GM23338 (cell line): ENCODE results near the gene HNMT.

Experiments
- EZH2phosphoT487 ChIP-seq: fragments of 200-600 bp; sonication (generic); IDR thresholded peaks from one replicate; pipeline ENCODE4 v1.8.1; 2018; ENCODE audit warnings: antibody characterized with exemption; ENCODE audit not compliant: unreplicated experiment
- TF ChIP-seq, protein P1 (sequence below), 2 experiments: fragments of 200-600 bp in 1 of 2; sonication (generic) in 1 of 2; conservative IDR thresholded peaks; 2 replicates each; pipeline versions ENCODE4 v1.5.1 to v1.6.1; 2016 to 2017; ENCODE audit warnings: antibody characterized with exemption in 2 of 2, low read depth in 2 of 2, mild to moderate bottlenecking in 2 of 2, moderate library complexity in 1 of 2

- no peak for TF ChIP-seq EZH2phosphoT487
- TF ChIP-seq, protein P1, sequence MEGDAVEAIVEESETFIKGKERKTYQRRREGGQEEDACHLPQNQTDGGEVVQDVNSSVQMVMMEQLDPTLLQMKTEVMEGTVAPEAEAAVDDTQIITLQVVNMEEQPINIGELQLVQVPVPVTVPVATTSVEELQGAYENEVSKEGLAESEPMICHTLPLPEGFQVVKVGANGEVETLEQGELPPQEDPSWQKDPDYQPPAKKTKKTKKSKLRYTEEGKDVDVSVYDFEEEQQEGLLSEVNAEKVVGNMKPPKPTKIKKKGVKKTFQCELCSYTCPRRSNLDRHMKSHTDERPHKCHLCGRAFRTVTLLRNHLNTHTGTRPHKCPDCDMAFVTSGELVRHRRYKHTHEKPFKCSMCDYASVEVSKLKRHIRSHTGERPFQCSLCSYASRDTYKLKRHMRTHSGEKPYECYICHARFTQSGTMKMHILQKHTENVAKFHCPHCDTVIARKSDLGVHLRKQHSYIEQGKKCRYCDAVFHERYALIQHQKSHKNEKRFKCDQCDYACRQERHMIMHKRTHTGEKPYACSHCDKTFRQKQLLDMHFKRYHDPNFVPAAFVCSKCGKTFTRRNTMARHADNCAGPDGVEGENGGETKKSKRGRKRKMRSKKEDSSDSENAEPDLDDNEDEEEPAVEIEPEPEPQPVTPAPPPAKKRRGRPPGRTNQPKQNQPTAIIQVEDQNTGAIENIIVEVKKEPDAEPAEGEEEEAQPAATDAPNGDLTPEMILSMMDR (conservative IDR thresholded peaks at IDR 0.05; ENCODE audit: low read depth in 2 of 2): no peak
These were observed 5.1 kb downstream of the HNMT start for GRCh38 chr2:137969418-137969765.
